OCI-LY1 (cell line): ENCODE results near the gene TMEM92.

Experiments
- CTCF ChIP-seq: fragments of 200-600 bp; sonication (generic), shearing (Covaris generic); IDR thresholded peaks from 2 replicates; pipeline ENCODE4 v1.5.1; 2017; ENCODE audit warnings: mild to moderate bottlenecking, antibody characterized with exemption, low read length, moderate library complexity, mixed read lengths
- EZH2 ChIP-seq: fragments of 200-600 bp; sonication (generic), shearing (Covaris generic); IDR thresholded peaks from 2 replicates; pipeline ENCODE4 v1.8.0; 2017; ENCODE audit warnings: borderline replicate concordance, mixed run types, mild to moderate bottlenecking, antibody characterized with exemption, low read length, moderate library complexity, mixed read lengths

GRCh38 chr17:50281739-50282401 lies 7.6 kb downstream of the TMEM92 start:
- TF ChIP-seq CTCF (no peak), EZH2 (no peak)
